Loucy (cell line): ENCODE measurements around the gene FAM83B.

Experiments used
- H2AFZ ChIP-seq: fragments of 200-600 bp; sonication (generic); 2 replicates; pipeline ENCODE4 v1.6.0; 2016; ENCODE audit warnings: antibody characterized with exemption, mild to moderate bottlenecking, low read length, moderate library complexity
- H3F3A ChIP-seq: fragments of 200-600 bp; 2 replicates; pipeline ENCODE4 v1.6.0; 2016; ENCODE audit warnings: antibody characterized with exemption, low read depth, mild to moderate bottlenecking
- H3K27me3 ChIP-seq: fragments of 200-600 bp; sonication (generic); 2 replicates; pipeline ENCODE4 v1.6.1; 2014; ENCODE audit warnings: low read length, mild to moderate bottlenecking; ENCODE audit not compliant: insufficient read depth, poor library complexity, severe bottlenecking
- H3K36me3 ChIP-seq: fragments of 200-600 bp; sonication (generic); 2 replicates; pipeline ENCODE4 v1.6.1; 2016; ENCODE audit warnings: low read length; ENCODE audit not compliant: insufficient read depth
- H3K4me1 ChIP-seq: fragments of 200-600 bp; sonication (generic); 2 replicates; pipeline ENCODE4 v1.5.1; 2014; ENCODE audit warnings: low read length, mild to moderate bottlenecking; ENCODE audit not compliant: insufficient read depth, poor library complexity, severe bottlenecking
- H3K4me2 ChIP-seq: fragments of 200-600 bp; sonication (generic); 2 replicates; pipeline ENCODE4 v1.6.0; 2014; ENCODE audit warnings: antibody characterized with exemption, low read length, low read depth, mild to moderate bottlenecking; ENCODE audit not compliant: poor library complexity, severe bottlenecking
- H3K4me3 ChIP-seq: fragments of 200-600 bp; sonication (generic); 2 replicates; pipeline ENCODE4 v1.5.1; 2014; ENCODE audit warnings: low read length, mild to moderate bottlenecking, mixed read lengths; ENCODE audit not compliant: poor library complexity, severe bottlenecking
- H3K79me2 ChIP-seq: fragments of 200-600 bp; sonication (generic); 2 replicates; pipeline ENCODE4 v1.6.1; 2014; ENCODE audit warnings: low read length; ENCODE audit not compliant: insufficient read depth
- H3K9ac ChIP-seq: fragments of 200-600 bp; sonication (generic); 2 replicates; pipeline ENCODE4 v1.6.0; 2014; ENCODE audit warnings: mild to moderate bottlenecking, low read depth, low read length, moderate library complexity; ENCODE audit not compliant: poor library complexity, severe bottlenecking
- H3K9me2 ChIP-seq: fragments of 200-600 bp; sonication (generic); replicated peaks from 2 replicates; pipeline ENCODE4 v1.6.1; 2016; ENCODE audit warnings: low read depth, low read length, mixed read lengths
- H3K9me3 ChIP-seq: fragments of 200-600 bp; sonication (generic); 2 replicates; pipeline ENCODE4 v1.6.1; 2014; ENCODE audit warnings: mild to moderate bottlenecking, antibody characterized with exemption, low read length, low read depth; ENCODE audit not compliant: insufficient read depth
- H4K20me1 ChIP-seq: fragments of 200-600 bp; sonication (generic); 2 replicates; pipeline ENCODE4 v1.6.0; 2014; ENCODE audit warnings: antibody characterized with exemption, low read length, mild to moderate bottlenecking; ENCODE audit not compliant: insufficient read depth, poor library complexity, severe bottlenecking
- CTCF ChIP-seq: fragments of 200-600 bp; sonication (generic); conservative IDR thresholded peaks from 2 replicates; pipeline ENCODE4 v1.5.1; 2014; ENCODE audit warnings: mild to moderate bottlenecking, antibody characterized with exemption, low read length
- EZH2phosphoT487 ChIP-seq: fragments of 200-600 bp; IDR thresholded peaks from 2 replicates; pipeline ENCODE4 v1.6.1; 2018; ENCODE audit warnings: antibody characterized with exemption, mild to moderate bottlenecking, moderate library complexity, borderline replicate concordance

FAM83B gene

GRCh38 chr6:54921891-54922290 lies 75.3 kb downstream of the FAM83B start:
- Histone ChIP-seq H4K20me1 (no peaks in the 10 kb centered on the region), H3K4me3 (no peak overlapping the region), H3K9me2 (no peaks in the 10 kb centered on the region), H3K4me2 (no peak overlapping the region), H3F3A (no peaks in the 10 kb centered on the region), H3K36me3 (no peaks in the 10 kb centered on the region), H3K27me3 (no peaks in the 10 kb centered on the region), H3K79me2 (no peaks in the 10 kb centered on the region), H2AFZ (no peak overlapping the region), H3K4me1 (no peaks in the 10 kb centered on the region), H3K9ac (no peak overlapping the region), H3K9me3 (no peaks in the 10 kb centered on the region)
- TF ChIP-seq EZH2phosphoT487 (no peak), CTCF (no peak)

- Histone ChIP-seq H3K79me2 (no peaks in the 10 kb centered on the region), H3K9me2 (no peaks in the 10 kb centered on the region), H3K9me3 (no peaks in the 10 kb centered on the region), H4K20me1 (no peaks in the 10 kb centered on the region), H3F3A (no peaks in the 10 kb centered on the region), H3K27me3 (no peaks in the 10 kb centered on the region), H3K4me2 (no peak overlapping the region), H2AFZ (no peak overlapping the region), H3K4me3 (no peak overlapping the region), H3K4me1 (no peaks in the 10 kb centered on the region), H3K9ac (no peak overlapping the region), H3K36me3 (no peaks in the 10 kb centered on the region)
- TF ChIP-seq EZH2phosphoT487 = no peak
- no peak for TF ChIP-seq CTCF
These were observed 82.8 kb downstream of the FAM83B start for GRCh38 chr6:54929245-54929909.

GRCh38 chr6:54932622-54933021 lies 86.1 kb downstream of the FAM83B start:
- Histone ChIP-seq H4K20me1 (no peaks in the 10 kb centered on the region), H2AFZ (no peak overlapping the region), H3F3A (no peaks in the 10 kb centered on the region), H3K9me3 (no peaks in the 10 kb centered on the region), H3K79me2 (no peaks in the 10 kb centered on the region), H3K4me2 (no peak overlapping the region), H3K36me3 (no peaks in the 10 kb centered on the region), H3K27me3 (no peaks in the 10 kb centered on the region), H3K9ac (no peak overlapping the region), H3K4me3 (no peak overlapping the region), H3K9me2 (no peaks in the 10 kb centered on the region), H3K4me1 (no peaks in the 10 kb centered on the region)
- TF ChIP-seq EZH2phosphoT487 (no peak), CTCF (no peak)
